Activated T-cell treated with anti-CD3 and anti-CD28 coated beads, Interleukin-2, amount 50 U/mL, for 48 hours (primary cell): ENCODE data around the gene DQX1.

Experiments
- DNase-seq, 2 experiments: peaks; one replicate each; pipeline ENCODE4 v3.0.0-alpha.2; 2020

The DQX1 gene

DNA sequence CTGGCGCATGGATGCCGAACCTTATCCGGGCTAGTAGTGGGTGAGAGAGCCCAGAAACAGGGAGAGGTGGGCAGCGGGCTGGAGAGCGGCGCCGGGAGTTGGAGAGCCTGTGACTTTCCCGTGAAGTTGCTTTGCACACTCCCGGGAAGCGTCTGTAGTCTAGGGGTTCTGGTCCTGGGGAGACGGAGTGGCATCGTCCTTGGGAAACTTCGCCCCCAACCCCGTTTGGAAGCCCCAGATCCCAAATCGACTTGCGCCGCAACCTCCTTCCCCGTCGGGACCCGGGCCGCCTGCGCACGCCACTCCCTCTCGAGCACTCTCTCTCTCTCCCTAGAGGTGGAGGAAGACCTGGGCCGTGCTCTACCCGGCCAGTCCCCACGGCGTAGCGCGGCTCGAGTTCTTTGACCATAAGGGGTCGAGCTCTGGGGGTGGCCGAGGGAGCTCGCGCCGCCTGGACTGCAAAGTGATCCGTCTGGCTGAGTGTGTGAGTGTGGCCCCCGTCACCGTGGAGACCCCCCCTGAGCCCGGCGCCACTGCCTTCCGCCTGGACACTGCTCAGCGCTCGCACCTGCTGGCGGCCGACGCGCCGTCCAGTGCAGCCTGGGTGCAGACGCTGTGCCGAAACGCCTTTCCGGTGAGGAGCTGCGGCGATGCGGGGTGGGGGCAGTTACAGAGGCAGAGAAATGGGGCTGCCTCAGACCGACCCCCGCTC is 28.9 kb upstream of the DQX1 start:
- DNase-seq, result peak in 1 of 2 experiments; percentile 67

DNA sequence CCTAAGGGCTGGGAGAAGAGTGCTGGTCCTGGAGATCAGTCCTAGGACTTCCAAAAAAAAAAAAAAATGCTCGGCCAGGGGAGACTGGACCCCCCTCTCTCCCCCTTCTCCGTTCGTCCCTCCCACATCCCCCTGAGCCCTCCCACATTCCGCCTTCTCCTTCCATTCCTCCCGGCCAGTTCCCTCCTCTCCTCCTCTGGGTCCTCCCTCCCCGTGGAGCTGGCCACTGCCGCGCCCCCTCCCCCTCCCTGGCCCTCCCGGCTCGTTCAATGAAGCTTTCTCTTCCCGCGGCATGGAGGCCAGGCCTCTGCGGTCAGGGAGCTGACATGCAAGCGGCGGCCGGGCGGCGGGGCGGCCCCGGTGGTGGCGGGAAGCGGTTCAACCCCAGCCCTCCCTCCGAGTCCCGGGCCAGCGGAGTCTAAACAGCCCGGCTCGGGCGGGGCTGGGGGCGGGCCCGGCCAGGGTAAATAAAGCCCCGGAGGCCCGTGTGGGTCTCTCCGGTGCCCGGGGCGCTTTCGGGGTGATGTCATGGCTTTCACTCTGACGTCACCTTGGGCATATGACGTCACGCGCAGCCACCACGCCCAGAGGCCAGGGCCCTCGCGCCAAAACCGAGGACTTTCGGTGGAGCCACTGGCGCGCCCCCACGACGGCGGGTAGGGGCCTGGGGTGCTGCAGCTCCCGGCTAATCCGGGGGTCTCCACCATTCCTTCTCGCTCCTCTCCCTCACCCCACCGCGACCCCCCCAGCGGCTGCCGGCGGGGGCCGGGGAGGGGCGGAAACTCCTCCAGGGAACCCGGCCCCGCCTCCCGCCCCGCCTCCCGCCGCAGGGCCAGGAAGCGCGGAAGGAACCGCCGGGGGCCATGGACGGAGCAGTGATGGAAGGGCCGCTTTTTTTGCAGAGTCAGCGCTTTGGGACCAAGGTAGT is 28.1 kb upstream of the DQX1 start, which contains the start of the genes DOK1 and LOXL3:
DOK1 (plus strand) TSS at position 829 of the 928 bp plus-strand sequence; CDS start at position 864, 35 bp downstream.
LOXL3 (minus strand) TSS at position 51 of the 928 bp plus-strand sequence. CDS start 1,308 bp downstream, outside the sequence.
- peak; percentile 90 to 91 for DNase-seq

DNA sequence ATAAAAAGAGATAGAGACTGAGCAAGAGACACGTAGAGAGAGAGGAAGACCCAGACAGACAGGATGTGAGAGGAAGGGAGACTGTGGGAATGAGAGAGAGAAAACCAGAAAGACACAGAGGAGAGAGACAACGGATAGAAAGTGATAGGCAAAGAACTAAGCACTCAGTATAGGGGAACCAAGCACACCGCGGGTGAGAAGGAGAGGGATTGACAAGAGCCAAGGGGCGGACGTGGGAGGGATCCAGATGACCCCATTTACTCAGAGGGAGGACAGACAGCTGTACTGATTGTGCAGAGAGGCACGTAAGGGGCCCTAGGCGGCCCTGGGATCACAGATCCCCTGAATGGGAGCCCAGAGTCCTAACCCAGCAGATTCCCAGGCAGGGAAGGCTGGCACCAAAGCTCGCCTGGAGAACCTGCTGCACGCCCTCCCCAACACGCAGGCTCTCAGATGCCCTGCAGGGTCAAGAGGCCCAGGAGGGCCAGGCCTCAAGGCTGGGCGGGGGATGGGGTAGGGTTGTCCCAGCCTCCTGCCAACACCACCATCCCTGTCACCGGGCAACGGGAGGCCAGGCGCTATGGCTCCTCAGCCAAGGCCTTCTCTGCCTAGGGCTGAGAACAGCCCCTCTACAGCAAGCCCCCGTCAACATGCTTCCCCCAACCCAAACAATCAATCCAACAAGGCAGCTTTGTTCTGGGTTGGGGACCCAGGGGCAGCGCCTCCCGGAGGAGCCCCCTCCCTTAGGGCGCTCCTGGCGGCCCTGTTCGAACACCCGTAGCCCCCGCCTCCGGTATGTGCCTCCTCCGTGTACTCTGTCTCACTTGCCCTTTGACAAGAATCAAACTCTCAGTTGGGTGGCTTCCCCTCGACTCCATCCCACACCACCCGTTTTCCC is 27.1 kb upstream of the DQX1 start:
- no peak for DNase-seq

DNA sequence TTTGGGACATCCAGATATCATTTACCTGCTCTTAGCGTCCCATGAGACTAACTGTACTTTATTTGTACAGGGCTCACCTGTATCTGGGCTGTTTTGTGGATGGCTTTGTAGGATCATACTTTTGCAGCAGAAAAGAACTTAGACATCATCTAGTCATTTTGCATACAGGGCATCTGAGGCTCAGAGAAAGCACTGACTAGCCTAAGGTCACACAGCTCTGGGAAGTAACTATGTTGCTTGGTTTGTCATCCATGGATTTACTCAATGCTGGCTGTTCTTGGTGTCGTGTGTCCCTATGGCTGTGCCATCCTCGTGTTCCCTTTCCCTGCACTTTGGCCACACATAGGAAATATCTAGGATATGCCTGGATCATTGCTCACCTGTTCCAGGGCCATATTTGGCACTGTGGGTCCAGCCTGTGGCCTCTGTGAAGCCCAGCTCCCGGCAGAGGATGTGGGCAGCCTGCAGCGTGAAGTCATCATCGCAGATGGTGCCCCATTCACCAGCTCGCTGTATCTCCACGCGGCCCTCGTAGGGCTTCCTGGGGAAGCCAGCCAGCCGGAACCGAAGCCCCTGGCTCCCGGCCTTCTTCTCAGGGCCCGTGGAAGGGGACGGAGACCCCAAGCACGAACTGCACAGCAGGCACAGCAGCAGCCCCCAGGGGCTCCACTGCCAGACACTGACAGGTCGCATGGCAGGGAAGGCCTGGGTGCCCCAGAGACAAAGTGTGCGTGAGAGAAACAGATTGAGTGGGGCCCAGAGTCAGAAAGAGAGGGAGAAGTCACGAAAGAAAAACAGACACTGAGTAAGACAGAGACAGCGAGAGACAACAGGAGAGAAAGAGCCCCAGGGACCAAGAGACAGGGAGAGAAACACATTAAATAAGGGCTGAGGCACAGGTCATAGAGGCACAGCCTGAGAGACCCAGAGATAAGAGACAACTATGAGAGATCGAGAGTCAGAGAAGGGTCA is 26.2 kb upstream of the DQX1 start:
- no peak for DNase-seq

DNA sequence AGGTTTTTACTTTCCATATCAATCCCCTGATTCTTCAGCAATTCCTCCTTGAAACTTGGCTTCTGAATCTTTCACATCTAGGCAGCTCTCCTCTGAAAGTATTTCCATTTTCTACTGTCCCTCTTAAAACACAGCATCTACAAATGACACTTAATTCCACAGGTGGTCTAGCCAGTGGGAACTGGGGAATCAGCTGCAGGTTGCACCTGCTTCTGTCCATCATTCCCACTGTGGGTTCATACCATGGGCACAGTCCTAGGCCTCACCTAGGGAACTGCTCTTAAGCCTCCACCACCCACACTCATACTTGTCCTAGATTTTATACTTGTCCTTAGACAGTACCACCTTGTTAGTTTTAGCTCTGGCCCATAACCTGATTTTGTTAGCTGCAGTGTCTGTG is 25.5 kb upstream of the DQX1 start:
- no peak for DNase-seq

DNA sequence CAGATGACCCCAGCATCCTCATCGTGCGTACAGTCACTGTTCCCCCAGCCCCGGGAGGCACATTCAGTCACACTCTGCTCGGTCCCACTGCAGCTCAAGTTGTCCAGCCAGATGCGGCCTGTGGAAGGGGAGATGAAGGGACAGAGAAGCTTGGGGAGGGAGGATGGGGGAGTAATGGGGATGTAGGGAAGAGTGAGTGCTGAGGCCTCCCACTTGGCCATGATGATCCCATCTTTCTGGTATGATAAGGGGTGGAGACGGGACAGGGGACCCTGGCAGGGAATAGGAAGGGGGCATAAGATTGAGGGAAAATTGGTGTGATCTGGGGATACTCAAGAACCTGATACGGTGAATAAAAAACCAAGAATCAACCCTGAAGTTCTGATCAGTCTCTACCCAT is 24.2 kb upstream of the DQX1 start:
- DNase-seq, result no peak

DNA sequence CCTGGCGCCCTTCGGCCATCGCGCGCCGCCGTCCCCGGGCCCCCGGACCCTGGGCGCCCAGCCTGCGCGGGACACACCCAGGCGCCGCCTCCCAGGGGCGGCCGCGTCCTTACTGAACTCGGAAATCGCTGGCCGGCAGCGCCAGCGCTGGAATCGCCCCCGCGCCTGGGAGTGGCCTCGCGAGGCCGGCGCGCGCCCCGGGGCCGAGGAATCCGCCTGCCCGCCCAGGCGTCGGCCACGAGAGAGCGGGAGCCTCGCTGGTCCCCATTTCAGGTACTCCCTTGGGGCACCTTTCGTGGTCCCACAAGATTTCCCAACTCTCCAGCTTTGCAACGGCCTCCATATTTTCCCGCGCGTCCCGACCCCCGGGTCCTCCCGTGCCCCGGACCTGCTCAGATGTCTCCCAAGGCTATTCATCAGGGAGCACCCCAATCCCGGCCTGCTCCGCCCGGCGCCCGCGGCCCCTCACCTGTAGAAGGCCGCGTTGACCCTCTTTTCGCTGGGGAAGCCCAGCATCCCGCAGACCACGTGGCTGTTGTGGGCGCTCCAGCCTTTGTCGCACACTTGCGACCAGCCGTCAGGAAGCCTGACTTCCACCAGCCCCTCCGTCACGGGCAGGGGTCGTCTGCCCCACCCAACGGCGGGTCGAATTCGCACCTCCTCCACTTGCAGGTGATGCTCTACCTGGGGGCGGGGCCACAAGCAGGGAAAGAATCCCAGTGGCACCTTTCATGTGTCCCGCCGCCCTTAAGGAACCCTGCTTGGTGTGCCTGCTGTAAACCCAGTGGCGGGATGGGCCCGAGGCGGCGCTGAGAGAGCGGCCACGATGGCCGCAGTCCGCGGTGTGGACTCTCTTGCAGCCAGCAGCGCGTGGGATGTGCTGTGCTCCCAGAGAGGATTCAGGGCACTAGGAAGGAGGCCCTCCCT is 23.1 kb upstream of the DQX1 start:
- peak; percentile 41 to 54 for DNase-seq

DNA sequence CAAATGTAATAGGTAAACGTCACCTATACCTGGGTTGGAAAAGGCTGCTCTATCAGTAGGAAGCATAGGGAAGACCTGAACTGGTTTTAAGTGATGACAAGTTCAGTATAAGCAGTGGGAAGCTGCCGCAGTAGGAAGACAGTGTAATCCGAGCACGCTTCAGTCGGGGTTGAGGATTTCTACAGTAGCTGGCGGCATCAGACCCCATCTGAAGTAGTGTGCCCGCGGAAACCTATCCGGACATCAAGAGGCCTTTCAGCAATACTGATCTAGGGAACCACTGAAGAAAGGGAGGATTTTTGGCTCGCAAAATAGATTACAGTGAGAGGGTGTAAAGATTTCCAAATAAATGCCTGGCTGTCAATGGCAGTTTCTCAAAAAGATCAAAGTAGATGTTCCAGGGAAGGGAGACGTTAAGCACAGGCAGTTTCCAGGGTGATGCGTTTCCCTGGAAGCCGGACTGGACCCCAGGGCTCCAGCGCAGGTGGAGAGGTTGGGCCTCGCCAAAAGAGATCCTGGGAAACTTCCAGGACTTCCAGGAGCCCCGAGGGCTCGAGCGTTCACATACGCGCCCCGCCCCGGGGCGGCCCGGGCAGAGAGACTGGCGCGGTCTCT is 22.4 kb upstream of the DQX1 start:
- no peak for DNase-seq

DNA sequence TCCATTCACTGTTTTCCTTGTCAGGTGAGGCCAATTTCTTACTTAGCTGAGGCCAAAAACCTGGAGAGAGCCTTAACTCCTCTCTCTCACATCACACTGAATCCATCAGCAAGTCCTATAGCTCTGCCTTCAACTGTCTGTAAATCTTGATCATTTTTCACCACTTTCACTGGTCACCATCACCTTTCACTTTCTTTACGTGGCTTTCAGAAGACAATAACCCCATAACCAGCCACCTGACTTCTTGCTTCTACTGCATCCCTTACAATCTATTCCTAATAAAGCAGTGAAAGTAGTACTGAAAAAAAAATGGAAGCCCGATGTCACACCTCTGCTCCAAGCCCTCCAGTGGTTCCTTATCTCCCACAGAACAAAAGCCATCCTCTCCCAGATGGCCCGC is 20.0 kb upstream of the DQX1 start:
- DNase-seq, result no peak

DNA sequence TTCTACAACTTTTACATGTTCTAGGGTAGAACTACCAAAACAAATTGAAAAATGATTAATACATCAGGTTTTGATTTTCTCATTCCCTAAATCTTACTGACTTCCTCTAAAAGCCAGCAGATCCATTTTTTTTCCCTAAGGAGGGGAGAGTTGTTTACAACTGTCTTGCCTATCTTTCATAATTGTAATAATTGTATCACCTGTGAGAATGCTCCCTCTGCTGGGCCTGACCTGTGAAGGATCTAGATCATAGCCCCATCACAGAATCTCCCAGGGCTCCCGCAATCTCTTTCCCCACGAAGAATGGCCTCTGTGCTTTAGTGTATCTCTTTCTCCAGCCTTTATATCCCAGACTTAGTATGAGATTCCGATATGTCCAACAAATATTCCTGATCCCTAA is 18.6 kb upstream of the DQX1 start:
- no peak for DNase-seq

DNA sequence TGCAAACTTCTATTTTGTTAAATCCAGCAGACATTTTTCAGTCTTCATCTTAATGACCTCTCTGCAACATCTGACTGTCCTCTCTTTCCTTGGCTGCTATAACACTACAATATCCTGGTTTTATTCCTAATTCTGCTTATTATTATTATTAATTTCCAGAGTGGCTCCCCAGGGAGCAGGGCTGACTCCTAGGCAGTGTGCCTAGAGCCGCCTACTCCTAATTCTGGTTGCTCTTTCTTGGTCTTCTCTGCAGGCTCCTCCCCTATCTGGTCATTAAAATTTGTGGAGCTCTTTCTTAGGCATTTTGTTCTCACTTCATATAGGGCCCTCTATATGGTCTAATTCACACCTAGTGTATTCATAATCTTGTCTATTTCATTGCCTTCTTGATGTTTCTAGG is 16.9 kb upstream of the DQX1 start:
- DNase-seq, result no peak

DNA sequence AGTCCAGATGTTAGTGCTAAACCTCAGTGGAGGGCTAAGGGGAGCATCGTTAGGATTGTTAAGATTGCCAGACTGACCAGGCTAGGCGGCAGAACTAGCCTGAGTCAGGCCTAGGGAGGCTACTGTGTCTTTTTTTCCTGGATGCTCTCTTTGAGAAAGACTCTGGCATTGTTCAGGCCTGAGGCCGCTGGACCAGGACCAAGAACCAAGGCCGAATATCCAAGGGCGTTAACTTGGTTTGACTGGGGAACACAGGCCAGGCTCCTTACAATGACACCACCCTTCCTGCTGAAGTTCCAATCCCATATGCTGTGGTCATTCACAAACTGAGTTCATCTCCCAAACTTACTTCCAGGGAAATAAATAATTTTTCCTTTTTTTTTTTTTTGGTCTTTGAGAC is 14.3 kb upstream of the DQX1 start:
- DNase-seq, result no peak

DNA sequence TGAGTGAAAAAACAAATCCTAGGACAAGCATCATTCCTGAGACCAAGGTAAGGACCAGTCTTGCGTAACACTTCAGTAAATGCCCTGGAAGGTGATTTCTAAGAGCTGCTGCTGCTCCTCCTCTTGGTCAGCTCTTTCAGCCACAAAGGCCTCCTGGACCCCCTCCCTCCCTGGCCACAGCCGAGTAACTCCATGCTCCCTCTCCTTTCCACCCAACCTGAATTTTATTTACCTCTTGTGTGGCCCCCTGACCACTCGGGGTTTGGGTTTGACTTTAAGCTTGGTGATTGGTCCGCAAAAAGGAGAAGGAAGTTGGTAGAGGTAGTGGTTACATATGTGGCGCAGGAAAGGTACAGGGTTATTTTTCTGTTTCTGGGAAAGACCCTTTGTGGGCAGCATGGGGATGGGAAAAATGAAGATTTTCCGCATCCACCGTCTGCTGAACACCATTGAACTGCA is 12.9 kb upstream of the DQX1 start:
- DNase-seq, result no peak

DNA sequence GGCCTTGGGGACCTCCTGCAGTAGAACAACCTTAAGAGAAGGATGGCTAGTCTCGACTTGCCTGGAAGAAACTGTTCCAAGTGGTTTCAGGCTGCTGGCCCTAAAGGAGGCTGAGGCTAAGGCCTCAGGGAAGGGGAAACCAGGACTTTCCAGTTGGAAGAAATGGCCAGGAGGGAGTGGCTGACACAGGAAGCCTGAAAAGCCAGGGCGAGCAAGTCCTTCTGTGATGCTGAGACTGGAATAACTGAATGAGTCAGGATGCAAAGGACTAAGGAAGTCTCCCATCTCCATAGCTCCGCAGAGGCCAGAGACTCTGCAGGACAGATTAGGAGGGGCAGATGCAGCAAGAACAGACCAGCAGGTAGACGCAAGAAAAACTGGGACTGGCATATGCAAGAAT is 11.1 kb upstream of the DQX1 start:
- DNase-seq, result no peak

DNA sequence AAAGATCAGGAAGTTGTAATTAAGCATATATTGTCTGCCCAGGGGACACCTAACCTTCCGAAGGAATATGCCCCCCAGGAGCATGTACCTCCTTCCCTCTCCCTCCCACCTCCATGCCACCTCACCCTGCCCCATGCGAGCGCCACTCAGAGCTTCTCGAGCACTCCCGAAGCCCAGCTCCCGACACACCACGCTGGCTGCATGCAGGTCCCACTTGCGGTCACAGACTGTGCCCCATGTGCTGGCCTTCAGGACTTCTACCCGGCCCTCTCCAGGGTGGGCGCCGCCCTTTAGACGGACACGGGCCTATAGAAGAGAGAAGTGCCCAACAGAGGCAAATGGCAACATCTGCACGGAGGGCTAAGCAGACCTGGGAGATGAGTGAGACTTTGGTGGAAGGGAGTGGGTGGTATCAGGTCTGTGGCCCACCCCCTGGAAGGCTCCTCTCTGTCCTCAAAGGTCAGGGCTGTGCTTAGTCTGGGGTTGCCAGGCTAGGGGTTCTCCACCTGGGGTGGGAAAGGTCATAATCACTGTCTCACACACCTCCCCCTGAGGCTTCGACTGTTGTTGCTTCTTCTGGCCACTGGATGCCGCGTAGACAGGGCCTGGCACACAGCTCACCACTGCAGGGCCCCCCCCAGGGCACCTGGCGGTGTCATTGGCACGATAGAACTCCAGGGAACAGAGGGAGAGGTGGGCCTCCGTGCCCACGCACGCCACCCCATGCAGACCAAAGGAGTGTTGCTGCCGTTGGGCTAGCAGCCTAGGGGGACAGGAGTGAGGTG is 10.3 kb upstream of the DQX1 start:
- no peak for DNase-seq

DNA sequence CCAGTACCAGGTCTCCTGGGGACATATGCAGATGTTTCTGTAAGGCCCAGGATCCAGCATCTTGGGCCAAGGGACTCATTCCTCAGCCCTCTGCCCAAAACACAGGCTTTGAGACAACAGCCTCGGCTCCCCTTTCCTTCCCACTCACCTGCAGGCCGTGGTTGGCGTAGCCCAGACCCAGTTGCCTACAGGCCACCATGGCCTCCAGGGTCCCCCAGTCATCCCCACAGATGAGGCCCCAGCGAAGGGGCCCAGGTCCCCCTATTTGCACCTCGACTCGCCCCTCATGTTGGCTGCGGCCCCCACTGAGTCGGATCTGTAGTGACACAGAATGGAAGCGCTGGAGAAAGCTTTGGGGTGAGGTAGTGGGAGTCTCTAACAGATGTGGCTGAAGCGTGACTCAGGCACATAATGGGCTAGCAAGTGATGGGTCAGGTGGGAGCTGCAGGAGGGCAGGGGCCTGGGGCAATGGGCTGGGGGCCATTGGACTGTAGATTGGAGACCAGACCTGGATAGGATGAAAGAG is 9.5 kb upstream of the DQX1 start:
- DNase-seq, result no peak

DNA sequence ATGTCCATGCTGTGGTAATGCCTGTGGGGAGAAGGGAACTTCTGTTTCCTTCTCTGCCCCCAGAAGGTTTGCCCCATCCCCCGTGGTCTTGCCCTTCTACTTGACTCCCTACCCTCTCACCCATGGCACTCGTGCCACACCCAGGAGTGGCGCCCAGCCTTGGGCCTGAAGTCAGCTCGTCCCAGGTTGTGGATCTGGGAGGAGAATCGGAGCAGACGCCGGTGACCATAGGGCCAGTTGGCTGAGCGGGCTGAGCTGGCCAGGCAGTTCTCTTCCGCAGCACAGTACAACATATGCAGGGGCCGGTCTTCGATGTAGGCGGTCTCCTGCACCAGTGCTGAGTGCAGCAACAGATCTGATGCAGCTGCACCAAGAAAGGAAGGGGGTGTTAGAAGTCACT is 8.4 kb upstream of the DQX1 start:
- no peak for DNase-seq

DNA sequence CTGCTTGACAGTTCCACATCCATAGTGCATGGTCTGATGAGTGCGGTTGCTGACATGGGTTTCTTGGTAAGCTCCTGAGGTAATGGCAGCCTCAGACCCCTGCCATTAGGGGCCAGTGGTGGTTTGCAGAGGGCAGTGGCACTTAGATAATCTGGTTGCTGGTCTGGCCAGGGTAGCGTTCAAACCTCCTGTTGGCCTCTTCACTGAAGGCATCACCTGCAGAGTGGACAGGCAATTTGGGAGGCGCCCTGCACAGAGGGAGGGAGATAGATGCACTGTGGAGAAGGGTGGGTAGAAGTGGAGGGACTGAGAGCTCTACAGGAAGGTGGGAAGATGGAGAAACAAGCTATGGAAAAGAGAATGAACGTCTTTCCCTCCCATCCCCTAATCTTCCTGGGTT is 7.4 kb upstream of the DQX1 start:
- no peak for DNase-seq

DNA sequence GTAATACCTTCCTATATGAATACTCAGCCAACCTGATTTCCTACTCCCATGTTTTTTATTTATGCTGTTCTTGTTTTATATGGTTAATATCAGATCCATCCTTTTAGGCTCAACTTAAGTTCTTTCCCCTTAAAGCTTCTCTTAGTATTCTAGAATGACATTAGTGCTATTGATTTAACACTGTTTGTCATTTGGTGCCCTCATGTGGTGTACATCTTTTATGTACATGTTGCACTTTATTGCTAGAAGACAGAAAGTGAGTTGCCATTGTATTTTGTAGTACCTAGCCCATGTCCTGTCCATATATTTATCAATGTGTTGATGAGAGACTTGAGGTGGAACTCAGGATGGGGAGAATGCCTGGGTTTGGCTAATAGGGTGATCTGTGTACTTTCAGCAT is 6.2 kb upstream of the DQX1 start:
- DNase-seq, result no peak
